CD4-positive, alpha-beta T cell treated with Interleukin-15 for 1 hour (primary cell): ENCODE data around the gene AHRR.

Source experiments
- DNase-seq: peaks from one replicate; pipeline ENCODE4 v3.0.0-alpha.2; 2020

Gene AHRR

GRCh38 chr5:321726-322251 lies 275 bp downstream of the AHRR start:
- no peak for DNase-seq

DNA sequence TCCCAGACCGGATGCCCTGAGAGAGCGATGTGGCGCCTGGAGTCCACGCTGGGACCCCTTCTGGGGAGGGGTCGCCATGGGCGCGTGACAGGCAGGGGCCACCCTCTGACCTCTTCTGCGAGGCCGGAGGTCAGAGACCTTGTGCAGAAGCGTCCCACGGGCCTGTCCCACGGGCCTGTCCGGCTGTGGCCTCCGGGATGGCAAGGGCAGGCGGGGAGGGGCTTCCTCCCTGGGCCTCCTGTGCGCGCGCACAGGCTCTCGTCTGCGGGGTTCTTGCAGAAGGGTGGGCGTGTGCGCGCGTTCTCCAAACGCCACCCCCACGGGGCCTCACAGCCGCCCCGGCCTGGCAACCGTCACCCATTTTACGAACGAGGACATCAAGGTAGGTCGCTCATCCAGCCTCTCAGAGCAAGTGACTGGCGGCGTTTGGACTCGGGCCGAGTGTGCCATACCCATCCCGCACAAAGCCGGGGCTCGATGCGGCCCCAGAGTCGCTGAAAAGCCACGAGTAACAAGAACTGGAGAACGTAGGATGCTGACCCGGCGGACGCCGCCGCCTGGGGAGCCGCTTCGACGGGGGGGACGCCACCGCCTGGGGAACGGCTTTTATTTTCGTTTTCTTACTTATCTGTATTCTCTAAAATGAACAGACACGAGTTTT lies 897 bp downstream of the AHRR start:
- DNase-seq, result no peak

GRCh38 chr5:322942-323879 lies 1.7 kb downstream of the AHRR start:
- no peak for DNase-seq

DNA sequence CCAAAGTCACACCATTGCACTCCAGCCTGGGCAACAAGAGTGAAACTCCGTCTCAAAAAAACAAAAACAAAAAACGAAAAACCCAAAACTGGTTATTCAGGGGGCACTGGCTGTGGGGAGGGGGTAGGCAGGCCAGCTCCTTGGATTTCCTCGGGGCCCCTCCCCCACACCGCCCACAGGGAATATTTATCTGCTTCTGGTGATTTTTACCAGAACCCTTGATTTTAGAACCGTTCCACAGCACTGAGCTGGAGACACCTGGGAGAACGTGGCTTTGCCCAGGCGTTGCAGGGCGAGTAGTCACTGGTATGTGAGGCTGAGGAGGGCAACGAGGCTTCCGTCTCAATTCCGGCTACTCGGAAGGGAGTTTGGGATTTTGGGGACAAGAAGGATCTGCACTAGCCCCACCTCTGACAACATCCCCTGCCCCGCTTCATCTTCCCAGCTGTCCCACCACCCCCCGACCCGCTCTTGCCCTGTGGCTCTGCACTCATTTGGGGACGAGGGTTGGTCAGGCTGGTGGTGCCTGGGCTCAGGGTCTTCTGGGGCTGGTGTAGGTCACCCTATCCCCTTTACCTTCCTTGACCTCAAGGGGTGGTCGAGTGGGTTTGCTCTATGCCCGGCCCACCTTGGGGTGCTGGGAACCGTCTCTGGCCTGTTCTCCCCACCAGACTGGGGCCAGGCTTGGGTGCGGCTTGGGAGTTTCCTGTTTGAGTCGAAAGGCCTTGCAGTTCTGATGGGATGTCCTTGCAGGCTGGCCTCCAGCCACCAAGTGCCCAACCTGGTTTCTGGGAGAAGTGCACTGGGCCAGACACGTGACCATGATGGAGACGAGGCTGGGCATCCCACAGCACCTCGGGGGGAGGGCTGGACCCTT lies 3.5 kb downstream of the AHRR start:
- no peak for DNase-seq

- no peak for DNase-seq
Observed at GRCh38 chr5:326109-326508, 4.6 kb downstream of the AHRR start.

GRCh38 chr5:329121-329735 lies 7.7 kb downstream of the AHRR start:
- DNase-seq, result no peak

- DNase-seq, result no peak
Observed at GRCh38 chr5:329768-330167, 8.3 kb downstream of the AHRR start.

GRCh38 chr5:332843-333242 lies 11.3 kb downstream of the AHRR start:
- no peak for DNase-seq

GRCh38 chr5:333945-334344 lies 12.4 kb downstream of the AHRR start:
- DNase-seq, result no peak

DNA sequence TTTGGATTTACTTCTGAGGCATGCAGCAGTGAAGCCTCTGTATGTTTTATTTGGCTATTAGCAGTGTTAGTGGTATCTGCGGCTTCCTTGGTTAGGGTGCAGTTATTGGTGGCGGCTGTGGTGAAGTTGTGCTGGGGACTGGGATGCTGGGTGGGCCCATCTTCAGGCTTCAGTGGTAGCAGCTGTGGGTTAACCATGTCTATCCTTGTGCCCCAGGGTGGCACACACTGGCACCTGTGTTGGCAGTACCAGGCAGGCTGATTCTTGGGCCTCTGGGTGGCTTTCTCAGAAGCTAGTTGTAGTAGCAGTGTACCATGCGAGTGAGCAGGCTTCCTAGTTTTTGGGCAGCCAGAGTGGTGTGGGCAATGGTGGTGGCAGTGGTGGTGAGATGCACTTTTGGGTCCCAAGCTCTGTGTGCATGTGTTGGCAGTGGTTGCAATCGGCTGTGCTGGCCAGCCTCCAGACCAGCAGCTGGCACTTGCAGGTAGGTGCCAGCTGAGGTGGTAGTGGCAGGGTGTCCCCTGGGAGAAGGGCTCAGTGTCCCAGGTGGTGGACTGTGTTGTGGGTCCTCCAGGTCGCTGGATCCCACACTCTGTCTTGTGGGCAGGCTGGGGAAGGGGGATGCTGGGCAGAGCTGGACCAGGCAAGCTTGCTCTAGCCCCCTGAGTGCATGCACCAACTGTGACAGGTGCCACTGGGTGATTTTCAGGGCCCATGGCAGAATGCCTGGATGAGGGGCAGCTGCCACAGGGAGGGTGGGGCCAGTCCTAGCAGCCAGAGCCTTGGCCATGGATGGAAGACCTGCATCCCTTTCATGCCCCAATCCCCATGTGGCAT lies 13.6 kb downstream of the AHRR start:
- DNase-seq, result no peak

DNA sequence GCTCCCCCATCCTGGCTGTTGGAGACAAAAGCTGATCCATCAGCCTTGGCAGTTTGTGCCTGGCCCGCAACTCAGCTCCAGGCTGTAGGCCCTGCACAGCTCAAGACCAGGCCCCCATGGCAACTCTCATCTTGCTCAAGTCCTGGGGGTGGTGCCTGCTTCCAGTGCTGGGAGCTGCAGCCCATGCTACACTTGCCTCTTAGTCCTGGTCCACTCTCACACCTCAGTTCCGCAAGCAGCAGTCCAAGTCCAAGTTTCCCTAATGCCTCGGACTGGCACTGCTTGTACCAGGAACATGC lies 14.2 kb downstream of the AHRR start:
- DNase-seq, result no peak

DNA sequence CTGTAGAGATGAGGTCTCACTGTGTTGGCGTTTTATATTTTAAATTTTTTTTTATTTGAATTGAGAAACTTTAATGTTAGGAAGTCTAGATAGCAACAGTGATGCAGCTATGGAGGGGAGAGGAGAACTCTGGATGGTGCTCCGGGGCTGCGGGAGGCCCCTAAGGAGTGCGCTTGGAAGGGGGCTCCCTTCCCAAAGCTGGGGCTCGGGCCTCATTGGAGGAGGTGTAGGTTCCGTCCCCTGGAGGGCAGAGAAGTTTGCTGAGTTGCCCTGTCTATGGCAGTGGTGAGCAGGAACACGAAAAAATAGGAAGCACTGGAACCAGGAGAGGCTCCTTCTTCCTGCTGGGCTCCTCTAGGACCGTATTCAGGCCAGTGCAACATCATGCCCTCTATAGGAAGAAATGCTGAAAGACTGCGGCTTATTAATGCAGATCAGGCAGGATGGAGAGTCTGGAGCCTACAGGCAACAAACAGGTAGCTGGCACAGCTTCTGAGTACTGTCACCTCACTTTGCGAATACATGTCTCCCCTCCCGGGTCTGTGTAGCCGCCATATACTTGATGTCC lies 16.1 kb downstream of the AHRR start:
- DNase-seq, result no peak

DNA sequence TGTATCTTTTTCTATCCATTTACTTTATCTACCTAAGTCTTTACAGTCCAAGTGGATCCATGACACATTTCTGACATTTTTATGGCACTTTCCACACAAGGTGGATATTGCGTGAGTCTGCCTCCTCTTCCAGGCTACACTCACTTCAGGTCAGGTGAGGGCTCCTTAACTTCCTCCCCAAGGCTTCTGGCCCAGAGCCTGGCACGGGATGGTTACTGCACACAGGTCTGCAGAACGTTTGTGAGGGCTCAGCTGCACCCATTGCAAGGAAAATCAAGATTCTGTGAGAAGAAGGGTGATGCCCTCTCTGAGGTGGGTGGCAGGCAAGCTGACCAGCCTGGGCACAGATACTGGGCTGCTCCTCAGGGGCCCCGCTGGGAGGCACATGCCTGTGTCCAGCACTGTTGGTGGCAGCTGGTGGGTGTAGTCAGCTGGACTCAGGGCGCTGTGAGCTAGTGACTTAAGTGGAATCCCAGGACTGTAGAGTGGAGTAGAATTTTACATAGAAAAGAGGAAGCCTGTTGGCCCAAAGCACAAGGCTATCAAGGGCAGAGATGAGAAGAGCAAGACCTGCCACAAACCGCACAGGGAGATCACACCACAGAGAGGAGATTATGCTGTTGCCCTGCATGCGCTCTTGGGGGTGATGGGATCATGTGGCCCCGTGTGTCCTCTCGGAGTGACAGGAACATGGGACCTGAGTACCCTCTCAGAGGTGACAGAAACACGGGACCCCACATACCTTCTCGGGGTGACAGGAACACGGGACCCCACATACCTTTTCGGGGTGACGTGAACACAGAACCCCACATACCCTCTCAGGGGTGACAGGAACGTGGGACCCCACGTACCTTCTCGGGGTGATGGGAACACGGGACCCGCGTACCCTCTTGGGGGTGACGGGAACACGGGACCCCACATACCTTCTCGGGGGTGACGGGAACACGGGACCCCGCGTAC lies 21.3 kb downstream of the AHRR start:
- no peak for DNase-seq

DNA sequence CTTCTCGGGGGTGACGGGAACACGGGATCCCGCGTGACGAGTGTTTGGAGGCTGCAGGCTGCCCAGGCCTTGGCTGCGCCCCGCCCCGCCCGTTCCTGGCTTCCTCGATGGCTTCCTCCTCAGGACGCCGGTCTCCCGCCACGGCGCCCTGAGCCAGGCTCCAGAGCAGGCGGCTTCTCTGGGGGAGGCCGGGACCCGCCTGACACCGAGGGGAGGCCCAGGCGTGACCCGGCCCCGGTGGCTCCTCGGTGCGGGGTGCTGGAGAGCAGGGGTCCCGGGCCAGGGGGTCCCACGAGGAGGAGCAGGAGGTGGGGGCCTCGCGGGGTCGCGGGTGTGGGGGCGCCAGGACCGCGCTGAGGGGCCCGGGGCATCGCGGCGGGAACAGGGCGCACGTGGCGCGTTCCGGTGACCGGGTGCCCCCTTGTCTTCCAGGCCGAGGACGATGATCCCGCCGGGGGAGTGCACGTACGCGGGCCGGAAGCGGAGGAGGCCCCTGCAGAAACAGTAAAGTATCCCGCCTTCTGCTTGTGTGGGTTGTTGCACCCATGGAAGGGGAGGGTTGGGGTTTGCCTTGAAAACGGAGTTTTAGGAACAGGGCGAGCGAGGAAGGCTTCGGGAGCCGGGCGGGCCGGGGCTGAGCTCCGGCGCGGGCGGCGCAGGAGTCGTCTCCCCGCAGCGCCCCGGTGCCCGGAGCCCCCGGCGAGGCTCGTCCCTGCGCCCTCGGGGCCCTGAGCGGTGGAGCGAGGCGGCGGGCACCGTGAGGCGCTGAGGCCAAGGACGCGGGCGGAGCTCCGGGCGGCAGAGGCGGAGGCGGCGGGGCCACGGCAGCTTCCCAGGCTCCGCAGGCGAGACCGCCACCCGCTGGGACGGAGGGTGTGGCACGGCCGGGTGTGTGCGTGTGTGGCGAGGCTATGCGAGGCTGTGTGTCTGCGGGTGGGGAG lies 22.2 kb downstream of the AHRR start:
- DNase-seq, result no peak

- no peak for DNase-seq
Observed at GRCh38 chr5:344668-345067, 23.2 kb downstream of the AHRR start.

DNA sequence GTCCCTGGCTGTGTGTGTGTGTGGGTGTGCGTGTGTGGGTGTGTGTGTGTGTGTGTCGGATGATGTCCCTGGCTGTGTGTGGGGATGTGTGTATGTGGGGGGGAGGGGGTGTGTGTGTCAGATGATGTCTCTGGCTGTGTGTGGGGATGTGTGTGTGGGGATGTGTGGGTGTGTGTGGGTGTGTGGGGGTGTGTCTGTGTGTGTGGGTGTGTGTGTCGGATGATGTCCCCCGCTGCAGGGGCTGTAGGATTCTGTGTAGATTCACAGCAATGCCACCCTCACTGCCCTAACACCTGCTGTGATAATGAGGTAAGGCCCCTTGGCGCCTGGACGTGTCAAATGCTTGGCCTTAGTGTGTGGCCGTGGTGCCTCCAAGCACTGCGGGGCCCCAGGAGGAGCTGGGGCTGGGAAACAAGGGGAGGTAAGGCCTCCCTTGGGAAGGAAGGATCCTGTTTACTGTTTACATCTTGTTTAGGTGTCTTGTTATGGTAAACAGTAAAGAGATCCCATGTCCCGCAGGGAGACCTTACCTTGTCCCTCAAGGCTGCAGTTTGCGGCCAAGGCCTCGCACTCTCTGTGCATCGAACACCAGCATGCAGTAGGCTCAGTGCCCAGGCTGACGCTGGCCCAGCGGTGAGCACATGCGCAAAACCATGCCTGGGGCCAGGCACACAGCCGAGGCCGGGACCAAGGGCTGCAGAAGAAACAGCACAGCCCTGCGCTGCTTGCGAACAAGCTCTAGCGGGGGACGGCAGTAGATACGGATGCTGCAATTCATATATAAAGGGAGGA lies 24.1 kb downstream of the AHRR start:
- DNase-seq, result no peak

DNA sequence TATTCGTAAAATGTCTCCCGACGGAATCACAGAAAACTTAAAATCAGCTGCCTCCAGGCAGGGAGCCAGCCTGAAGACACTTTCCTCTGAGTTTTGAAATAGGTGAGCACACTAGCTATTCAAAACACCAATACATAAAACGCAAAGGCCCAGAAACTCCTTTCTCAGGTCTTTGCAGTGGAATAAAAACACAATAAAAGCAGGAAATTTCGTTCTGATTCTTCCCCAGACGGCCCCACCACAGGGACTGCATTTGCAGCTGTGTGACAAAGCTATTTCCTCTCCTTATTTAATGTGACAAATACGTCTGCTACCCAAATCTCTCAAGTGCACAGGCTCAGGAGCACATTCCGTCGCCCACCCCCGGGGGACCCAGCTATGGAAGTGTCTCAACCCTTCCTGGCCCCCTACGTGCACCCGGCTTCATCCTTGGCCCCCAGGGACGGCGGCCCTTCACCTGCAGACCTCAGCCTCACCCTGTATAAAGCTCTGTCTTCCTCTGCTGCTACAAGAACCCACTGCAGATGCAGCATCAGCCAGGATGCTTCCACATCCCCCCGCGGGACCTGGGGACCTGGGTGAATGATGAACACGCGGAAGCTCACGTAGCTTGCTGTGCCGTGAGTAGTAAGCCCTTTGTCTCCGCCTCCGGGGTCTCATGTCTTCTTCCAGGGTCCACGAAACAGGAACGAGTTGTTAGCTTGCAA lies 24.9 kb downstream of the AHRR start:
- DNase-seq, result no peak
